ENCODE data around the gene EXOSC5. TPM values are rescaled to one million over a fixed set of nuclear protein-coding genes. Genes with fewer than 3 reads are reported as not detected.

The EXOSC5 gene
- total and polyA plus RNA-seq, 2 donors (not counting 1 experiment from before 2014, with no cell fraction given), result 14.1 to 41.4 TPM

DNA sequence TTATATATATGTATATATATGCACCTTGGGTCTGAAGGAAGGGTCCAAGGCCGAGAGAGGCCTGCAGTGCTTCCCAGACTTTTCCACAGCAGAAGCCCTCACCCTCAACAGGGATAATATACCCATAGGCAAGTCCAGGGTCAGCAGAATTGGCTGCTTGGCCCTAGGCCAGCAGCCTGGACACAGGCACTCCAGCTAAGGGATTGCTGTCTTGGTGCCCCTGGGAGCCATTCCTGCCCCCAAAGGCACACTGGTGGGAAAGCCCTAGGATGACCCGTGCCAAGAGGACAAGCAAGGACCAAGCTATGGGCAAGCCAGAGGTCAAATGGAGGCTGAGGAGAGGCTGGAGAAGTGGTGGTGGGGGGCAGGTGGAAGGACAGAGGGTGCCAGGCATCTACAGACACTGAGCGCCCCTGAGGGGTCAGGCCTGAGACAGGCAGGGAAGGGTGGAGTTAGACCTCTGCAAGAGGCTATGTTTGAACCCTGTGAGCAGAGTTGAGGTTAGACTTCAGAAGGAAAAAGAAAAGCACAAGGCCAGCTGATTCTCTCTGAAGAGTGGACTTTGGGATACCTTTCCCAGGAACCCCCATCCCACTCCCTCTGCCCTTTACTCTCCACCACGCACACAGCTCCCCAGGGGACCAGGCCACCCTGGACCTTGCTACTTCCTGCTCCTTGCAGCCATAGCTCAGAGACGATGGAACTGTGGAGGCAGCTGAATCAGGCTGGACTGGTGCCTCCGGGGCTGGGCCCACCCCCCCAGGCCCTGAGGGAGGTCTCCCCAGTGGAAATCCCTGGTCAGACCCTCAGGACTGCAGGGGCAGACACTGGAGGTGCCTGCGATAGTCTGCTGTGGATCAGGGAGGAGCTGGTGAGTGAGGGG, 45.6 kb upstream of the EXOSC5 start, which contains the start of gene ERICH4:
Gene ERICH4 (plus strand): TSS at position 684 of the 883 bp plus-strand sequence. CDS start 14 bp downstream, at position 698.
- no peak within 1 kb of the TSS for H3K4me3 Mint-ChIP-seq
- ATAC-seq (ENCODE audit: low read depth), result no peak
- Histone ChIP-seq H3K4me3 (ENCODE audit: control extremely low read depth in 1 of 5, extremely low read depth in 1 of 5, insufficient read depth in 1 of 5, low read depth in 2 of 5, low read length in 4 of 5) (no peak within 1 kb of the TSS), H3K27me3 (replicated peaks in 1 of 4; ENCODE audit: control extremely low read depth in 1 of 4, control insufficient read depth in 3 of 4, insufficient read depth in 4 of 4, low read length in 3 of 4) (peaks cover 0 to 4% (median 0%) of the 10 kb centered on the region in 4 experiments), H3K4me1 (ENCODE audit: control insufficient read depth in 2 of 2, insufficient read depth in 2 of 2, low read length in 2 of 2) (peaks cover 8 to 14% of the 10 kb centered on the region in 2 donors), H2AFZ (ENCODE audit: insufficient read depth, low read depth, low read length, poor library complexity, severe bottlenecking) (no peak within 1 kb of the TSS), H3K36me3 (replicated peaks in 1 of 2; ENCODE audit: control extremely low read depth in 1 of 2, control insufficient read depth in 1 of 2, extremely low read depth in 1 of 2, insufficient read depth in 2 of 2, low read length in 1 of 2) (peaks cover 0 to 5% of the 10 kb centered on the region in 2 experiments), H3K9me3 (ENCODE audit: control extremely low read depth in 1 of 3, control insufficient read depth in 2 of 3, insufficient read depth in 1 of 3, low read length in 2 of 3) (no peaks in the 10 kb centered on the region), H4K20me1 (ENCODE audit: control insufficient read depth, insufficient read depth, low read length, poor library complexity, severe bottlenecking) (no peaks in the 10 kb centered on the region), H3K4me2 (replicated peaks; ENCODE audit: low read depth, low read length, poor library complexity, severe bottlenecking) (no peak within 1 kb of the TSS), H3K9ac (ENCODE audit: low read length) (no peak within 1 kb of the TSS), H3K79me2 (ENCODE audit: control insufficient read depth, insufficient read depth, low read length) (peaks cover 12% of the 10 kb centered on the region), H3K27ac (ENCODE audit: low read length in 2 of 2) (no peak within 1 kb of the TSS)
- peak within 1 kb of the TSS; percentile 55 for H3K27ac Mint-ChIP-seq
- POLR2A ChIA-PET, result interaction anchor here (0.5 kb wide), 1 partner anchor 104 kb away, joined by 4 read pairs; no protein-coding TSS in a partner anchor
- 86% methylated on average over 5 of the region's 7 CpGs for WGBS (ENCODE audit: insufficient coverage)
- no peaks in the 10 kb centered on the region for H3K9me3 Mint-ChIP-seq (ENCODE audit: insufficient read depth)
- H3K27me3 Mint-ChIP-seq, result peaks cover 17% of the 10 kb centered on the region
- intact Hi-C loops (cut with micrococcal nuclease), result no loop called here
- TF ChIP-seq EZH2 (IDR thresholded peaks at IDR 0.05; ENCODE audit: borderline replicate concordance, insufficient read depth, low read depth, low read length, poor library complexity, severe bottlenecking), result no peak
- TF ChIP-seq, protein P1, sequence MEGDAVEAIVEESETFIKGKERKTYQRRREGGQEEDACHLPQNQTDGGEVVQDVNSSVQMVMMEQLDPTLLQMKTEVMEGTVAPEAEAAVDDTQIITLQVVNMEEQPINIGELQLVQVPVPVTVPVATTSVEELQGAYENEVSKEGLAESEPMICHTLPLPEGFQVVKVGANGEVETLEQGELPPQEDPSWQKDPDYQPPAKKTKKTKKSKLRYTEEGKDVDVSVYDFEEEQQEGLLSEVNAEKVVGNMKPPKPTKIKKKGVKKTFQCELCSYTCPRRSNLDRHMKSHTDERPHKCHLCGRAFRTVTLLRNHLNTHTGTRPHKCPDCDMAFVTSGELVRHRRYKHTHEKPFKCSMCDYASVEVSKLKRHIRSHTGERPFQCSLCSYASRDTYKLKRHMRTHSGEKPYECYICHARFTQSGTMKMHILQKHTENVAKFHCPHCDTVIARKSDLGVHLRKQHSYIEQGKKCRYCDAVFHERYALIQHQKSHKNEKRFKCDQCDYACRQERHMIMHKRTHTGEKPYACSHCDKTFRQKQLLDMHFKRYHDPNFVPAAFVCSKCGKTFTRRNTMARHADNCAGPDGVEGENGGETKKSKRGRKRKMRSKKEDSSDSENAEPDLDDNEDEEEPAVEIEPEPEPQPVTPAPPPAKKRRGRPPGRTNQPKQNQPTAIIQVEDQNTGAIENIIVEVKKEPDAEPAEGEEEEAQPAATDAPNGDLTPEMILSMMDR (IDR thresholded peaks at IDR 0.05), result no peak
- CTCF ChIA-PET, result interaction anchor here (0.9 to 1.3 kb wide), 3 partner anchors 104 to 127 kb away, joined by 3 to 7 read pairs (median 3); no protein-coding TSS in a partner anchor
- H3K4me1 Mint-ChIP-seq, result peaks cover 11% of the 10 kb centered on the region
- DNase-seq, result no peak
